OCI-LY1 (cell line): ENCODE results near the gene FMNL3.

ENCODE experiments used
- H2AFZ ChIP-seq: fragments of 200-600 bp; sonication (generic), shearing (Covaris generic); 2 replicates; pipeline ENCODE4 v1.6.0; 2014; ENCODE audit warnings: antibody characterized with exemption, mild to moderate bottlenecking, low read length
- H3F3A ChIP-seq: fragments of 200-600 bp; sonication (generic), shearing (Covaris generic); 2 replicates; pipeline ENCODE4 v1.6.0; 2014; ENCODE audit warnings: mild to moderate bottlenecking, antibody characterized with exemption, low read length, moderate library complexity; ENCODE audit not compliant: insufficient read depth
- H3K27ac ChIP-seq: fragments of 200-600 bp; sonication (generic); 2 replicates; pipeline ENCODE4 v1.5.1; 2014; ENCODE audit warnings: low read length, mixed run types, mild to moderate bottlenecking, low read depth; ENCODE audit not compliant: poor library complexity, severe bottlenecking
- H3K27me3 ChIP-seq: fragments of 200-600 bp; sonication (generic); 2 replicates; pipeline ENCODE4 v1.6.0; 2014; ENCODE audit warnings: antibody characterized with exemption, mild to moderate bottlenecking, low read length, moderate library complexity; ENCODE audit not compliant: insufficient read depth
- H3K36me3 ChIP-seq: fragments of 200-600 bp; sonication (generic); 2 replicates; pipeline ENCODE4 v1.6.1; 2014; ENCODE audit warnings: mild to moderate bottlenecking, antibody characterized with exemption, low read length, moderate library complexity, mixed read lengths; ENCODE audit not compliant: insufficient read depth
- H3K4me1 ChIP-seq: fragments of 200-600 bp; sonication (generic); 2 replicates; pipeline ENCODE4 v1.5.1; 2014; ENCODE audit warnings: mild to moderate bottlenecking, low read length, moderate library complexity; ENCODE audit not compliant: insufficient read depth, severe bottlenecking
- H3K4me2 ChIP-seq: fragments of 200-600 bp; sonication (generic), shearing (Covaris generic); 2 replicates; pipeline ENCODE4 v1.6.1; 2014; ENCODE audit warnings: low read length
- H3K4me3 ChIP-seq: fragments of 200-600 bp; sonication (generic); 2 replicates; pipeline ENCODE4 v1.5.1; 2014; ENCODE audit warnings: low read length, low read depth, mild to moderate bottlenecking, mixed read lengths; ENCODE audit not compliant: poor library complexity, severe bottlenecking
- H3K79me2 ChIP-seq: fragments of 200-600 bp; shearing (Covaris generic); 2 replicates; pipeline ENCODE4 v1.6.1; 2016; ENCODE audit warnings: mixed run types, low read length, mixed read lengths; ENCODE audit not compliant: insufficient read depth
- H3K9ac ChIP-seq: fragments of 200-600 bp; sonication (generic), shearing (Covaris generic); 2 replicates; pipeline ENCODE4 v1.6.1; 2014; ENCODE audit warnings: mild to moderate bottlenecking, low read length, mixed read lengths
- H3K9me2 ChIP-seq: fragments of 200-600 bp; sonication (generic), shearing (Covaris generic); 2 replicates; pipeline ENCODE4 v1.6.1; 2014; ENCODE audit warnings: low read depth, mild to moderate bottlenecking, low read length, mixed read lengths
- H3K9me3 ChIP-seq: fragments of 200-600 bp; shearing (Covaris generic); 2 replicates; pipeline ENCODE4 v1.6.1; 2014; ENCODE audit warnings: low read length, mixed read lengths
- H4K20me1 ChIP-seq: fragments of 200-600 bp; sonication (generic), shearing (Covaris generic); 2 replicates; pipeline ENCODE4 v1.6.0; 2016; ENCODE audit warnings: mild to moderate bottlenecking, low read length; ENCODE audit not compliant: insufficient read depth
- EZH2 ChIP-seq: fragments of 200-600 bp; sonication (generic), shearing (Covaris generic); IDR thresholded peaks from 2 replicates; pipeline ENCODE4 v1.8.0; 2017; ENCODE audit warnings: borderline replicate concordance, mixed run types, mild to moderate bottlenecking, antibody characterized with exemption, low read length, moderate library complexity, mixed read lengths
- TF ChIP-seq, protein P1 (sequence below): fragments of 200-600 bp; sonication (generic), shearing (Covaris generic); IDR thresholded peaks from 2 replicates; pipeline ENCODE4 v1.5.1; 2017; ENCODE audit warnings: mild to moderate bottlenecking, antibody characterized with exemption, low read length, moderate library complexity, mixed read lengths

The FMNL3 gene, protein sequence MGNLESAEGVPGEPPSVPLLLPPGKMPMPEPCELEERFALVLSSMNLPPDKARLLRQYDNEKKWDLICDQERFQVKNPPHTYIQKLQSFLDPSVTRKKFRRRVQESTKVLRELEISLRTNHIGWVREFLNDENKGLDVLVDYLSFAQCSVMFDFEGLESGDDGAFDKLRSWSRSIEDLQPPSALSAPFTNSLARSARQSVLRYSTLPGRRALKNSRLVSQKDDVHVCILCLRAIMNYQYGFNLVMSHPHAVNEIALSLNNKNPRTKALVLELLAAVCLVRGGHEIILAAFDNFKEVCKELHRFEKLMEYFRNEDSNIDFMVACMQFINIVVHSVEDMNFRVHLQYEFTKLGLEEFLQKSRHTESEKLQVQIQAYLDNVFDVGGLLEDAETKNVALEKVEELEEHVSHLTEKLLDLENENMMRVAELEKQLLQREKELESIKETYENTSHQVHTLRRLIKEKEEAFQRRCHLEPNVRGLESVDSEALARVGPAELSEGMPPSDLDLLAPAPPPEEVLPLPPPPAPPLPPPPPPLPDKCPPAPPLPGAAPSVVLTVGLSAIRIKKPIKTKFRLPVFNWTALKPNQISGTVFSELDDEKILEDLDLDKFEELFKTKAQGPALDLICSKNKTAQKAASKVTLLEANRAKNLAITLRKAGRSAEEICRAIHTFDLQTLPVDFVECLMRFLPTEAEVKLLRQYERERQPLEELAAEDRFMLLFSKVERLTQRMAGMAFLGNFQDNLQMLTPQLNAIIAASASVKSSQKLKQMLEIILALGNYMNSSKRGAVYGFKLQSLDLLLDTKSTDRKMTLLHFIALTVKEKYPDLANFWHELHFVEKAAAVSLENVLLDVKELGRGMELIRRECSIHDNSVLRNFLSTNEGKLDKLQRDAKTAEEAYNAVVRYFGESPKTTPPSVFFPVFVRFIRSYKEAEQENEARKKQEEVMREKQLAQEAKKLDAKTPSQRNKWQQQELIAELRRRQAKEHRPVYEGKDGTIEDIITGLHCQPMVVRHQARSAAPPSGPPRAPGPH

DNA sequence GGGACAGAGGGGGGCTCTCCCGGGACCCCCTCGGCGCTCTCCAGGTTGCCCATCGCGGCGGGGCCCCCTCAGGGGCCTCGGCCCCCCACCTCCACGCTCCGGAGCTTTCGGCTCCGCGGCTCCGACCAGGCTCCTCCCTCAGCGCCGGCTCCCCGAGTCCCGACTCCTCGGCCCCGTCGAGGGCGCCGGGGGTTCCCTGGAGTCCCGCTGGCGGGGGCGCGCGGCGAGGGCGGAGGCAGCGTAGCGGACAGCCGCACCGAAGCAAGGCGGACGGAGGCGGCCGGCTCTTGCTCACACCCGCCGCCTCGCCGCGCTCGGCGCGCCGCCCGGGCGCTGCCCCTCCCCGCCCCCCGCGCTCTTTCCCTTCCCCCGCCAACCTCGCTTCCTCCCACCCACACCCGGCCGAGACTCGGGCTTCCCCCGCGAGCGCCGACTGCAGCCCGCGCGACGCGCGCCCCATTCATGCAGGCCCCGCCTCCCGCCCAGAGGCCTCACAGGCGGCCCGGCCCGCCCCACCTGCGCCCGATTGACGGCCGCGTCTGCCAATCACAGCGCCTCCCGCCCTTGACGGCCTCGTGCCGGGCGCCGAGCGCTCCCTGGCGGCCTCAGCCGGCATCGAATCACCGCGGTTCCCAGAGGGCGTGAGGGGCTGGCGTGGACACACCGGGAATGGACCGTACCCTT is at the start of gene FMNL3:
Gene FMNL3, minus strand, starts transcription at position 278 of the 684 bp plus-strand sequence. Its CDS starts 225 bp downstream, at position 53.
- TF ChIP-seq, protein P1, sequence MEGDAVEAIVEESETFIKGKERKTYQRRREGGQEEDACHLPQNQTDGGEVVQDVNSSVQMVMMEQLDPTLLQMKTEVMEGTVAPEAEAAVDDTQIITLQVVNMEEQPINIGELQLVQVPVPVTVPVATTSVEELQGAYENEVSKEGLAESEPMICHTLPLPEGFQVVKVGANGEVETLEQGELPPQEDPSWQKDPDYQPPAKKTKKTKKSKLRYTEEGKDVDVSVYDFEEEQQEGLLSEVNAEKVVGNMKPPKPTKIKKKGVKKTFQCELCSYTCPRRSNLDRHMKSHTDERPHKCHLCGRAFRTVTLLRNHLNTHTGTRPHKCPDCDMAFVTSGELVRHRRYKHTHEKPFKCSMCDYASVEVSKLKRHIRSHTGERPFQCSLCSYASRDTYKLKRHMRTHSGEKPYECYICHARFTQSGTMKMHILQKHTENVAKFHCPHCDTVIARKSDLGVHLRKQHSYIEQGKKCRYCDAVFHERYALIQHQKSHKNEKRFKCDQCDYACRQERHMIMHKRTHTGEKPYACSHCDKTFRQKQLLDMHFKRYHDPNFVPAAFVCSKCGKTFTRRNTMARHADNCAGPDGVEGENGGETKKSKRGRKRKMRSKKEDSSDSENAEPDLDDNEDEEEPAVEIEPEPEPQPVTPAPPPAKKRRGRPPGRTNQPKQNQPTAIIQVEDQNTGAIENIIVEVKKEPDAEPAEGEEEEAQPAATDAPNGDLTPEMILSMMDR = peak; percentile 97
- no peak for TF ChIP-seq EZH2
- H2AFZ ChIP-seq = peak within 1 kb of the TSS; percentile 35; the same call in 1 of the 2 replicates

DNA sequence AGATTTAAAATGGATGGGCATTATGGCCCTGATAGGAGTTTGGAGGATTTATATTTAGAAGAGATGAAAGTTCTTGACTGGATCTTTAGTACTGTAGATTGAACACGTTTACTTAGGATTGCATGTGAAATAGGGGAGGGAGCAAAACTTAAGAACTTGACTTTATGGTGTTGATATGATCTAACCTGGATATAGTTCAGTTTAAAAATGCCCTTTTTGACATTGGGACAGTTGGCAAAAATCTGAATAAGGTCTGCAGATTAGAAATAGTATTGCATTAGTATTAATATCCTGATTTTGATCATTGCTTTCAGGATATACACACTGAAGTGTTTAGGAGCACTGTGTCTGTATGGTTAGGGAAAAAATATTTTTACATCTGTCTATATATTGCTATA is 43.8 kb upstream of the FMNL3 start:
- H2AFZ ChIP-seq = no peak overlapping the region
- H3K79me2 ChIP-seq = peaks cover 70% of the 10 kb centered on the region
- H3K27ac ChIP-seq = no peak overlapping the region
- H3K4me3 ChIP-seq = no peak overlapping the region
- H3K27me3 ChIP-seq = no peaks in the 10 kb centered on the region
- no peaks in the 10 kb centered on the region for H3K9me2 ChIP-seq
- H3K9me3 ChIP-seq = no peaks in the 10 kb centered on the region
- H3K4me1 ChIP-seq = peaks cover 56% of the 10 kb centered on the region
- H3K9ac ChIP-seq = no peak overlapping the region
- 0 out of 2 replicates have a peak, but pooled peaks cover 3% of the 10 kb centered on the region for H4K20me1 ChIP-seq
- TF ChIP-seq EZH2 = no peak
- TF ChIP-seq, protein P1 = no peak
- no peak overlapping the region for H3K4me2 ChIP-seq
- H3K36me3 ChIP-seq = peaks cover 45% of the 10 kb centered on the region
- H3F3A ChIP-seq = no peaks in the 10 kb centered on the region

More for the DNA sequence above, at the start of gene FMNL3:
- H3K9me2 ChIP-seq = no peaks in the 10 kb centered on the region
- H4K20me1 ChIP-seq = no peaks in the 10 kb centered on the region
- H3K4me3 ChIP-seq = peak within 1 kb of the TSS; percentile 69
- H3K27ac ChIP-seq = no peak within 1 kb of the TSS
- peak within 1 kb of the TSS; percentile 80 for H3K9ac ChIP-seq
- no peaks in the 10 kb centered on the region for H3K9me3 ChIP-seq
- no peaks in the 10 kb centered on the region for H3K27me3 ChIP-seq
- H3F3A ChIP-seq = no peaks in the 10 kb centered on the region
- H3K36me3 ChIP-seq = no peaks in the 10 kb centered on the region
- H3K79me2 ChIP-seq = no peaks in the 10 kb centered on the region
- peaks cover 28% of the 10 kb centered on the region for H3K4me1 ChIP-seq
- peak within 1 kb of the TSS; percentile 92 for H3K4me2 ChIP-seq
